ENCODE data around the gene ZDHHC12.

DNA sequence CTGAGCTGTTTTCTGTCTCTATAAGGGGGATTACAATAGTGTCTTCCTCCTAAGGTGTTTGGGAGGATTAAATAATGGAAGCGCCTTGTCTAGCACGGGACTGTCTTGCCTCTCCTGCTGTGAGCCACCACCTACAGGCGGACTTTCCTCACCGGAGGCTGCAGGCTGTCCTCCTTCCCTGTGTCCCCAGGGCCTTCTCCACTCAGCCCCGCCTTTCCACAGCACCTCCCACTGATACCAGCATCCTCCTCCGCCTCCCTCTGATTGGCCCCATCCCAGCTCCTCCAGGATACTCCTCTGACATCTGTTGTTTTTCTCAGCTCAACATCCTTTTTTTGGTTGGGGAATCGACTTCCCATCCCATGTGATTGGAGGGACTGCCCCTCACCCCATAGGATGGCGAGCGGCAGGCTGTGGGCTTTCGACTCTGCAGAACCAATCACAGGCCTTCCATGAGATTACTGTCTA is 851 bp upstream of the ZDHHC12 start:
- no peak for TF ChIP-seq SRSF4 (IDR thresholded peaks at IDR 0.05; ENCODE audit: low read depth, low read length, poor library complexity, severe bottlenecking)
- no peak for TF ChIP-seq RAD21 (CRISPR knock-in tag; IDR thresholded peaks at IDR 0.05)
- TF ChIP-seq CBFB (CRISPR knock-in tag; IDR thresholded peaks at IDR 0.05) = no peak
- TF ChIP-seq, protein P1, sequence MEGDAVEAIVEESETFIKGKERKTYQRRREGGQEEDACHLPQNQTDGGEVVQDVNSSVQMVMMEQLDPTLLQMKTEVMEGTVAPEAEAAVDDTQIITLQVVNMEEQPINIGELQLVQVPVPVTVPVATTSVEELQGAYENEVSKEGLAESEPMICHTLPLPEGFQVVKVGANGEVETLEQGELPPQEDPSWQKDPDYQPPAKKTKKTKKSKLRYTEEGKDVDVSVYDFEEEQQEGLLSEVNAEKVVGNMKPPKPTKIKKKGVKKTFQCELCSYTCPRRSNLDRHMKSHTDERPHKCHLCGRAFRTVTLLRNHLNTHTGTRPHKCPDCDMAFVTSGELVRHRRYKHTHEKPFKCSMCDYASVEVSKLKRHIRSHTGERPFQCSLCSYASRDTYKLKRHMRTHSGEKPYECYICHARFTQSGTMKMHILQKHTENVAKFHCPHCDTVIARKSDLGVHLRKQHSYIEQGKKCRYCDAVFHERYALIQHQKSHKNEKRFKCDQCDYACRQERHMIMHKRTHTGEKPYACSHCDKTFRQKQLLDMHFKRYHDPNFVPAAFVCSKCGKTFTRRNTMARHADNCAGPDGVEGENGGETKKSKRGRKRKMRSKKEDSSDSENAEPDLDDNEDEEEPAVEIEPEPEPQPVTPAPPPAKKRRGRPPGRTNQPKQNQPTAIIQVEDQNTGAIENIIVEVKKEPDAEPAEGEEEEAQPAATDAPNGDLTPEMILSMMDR (CRISPR knock-in tag; IDR thresholded peaks at IDR 0.05) = no peak
- TF ChIP-seq ZNF383 (CRISPR knock-in tag; IDR thresholded peaks at IDR 0.05; ENCODE audit: borderline replicate concordance) = no peak
- TF ChIP-seq, protein P2, sequence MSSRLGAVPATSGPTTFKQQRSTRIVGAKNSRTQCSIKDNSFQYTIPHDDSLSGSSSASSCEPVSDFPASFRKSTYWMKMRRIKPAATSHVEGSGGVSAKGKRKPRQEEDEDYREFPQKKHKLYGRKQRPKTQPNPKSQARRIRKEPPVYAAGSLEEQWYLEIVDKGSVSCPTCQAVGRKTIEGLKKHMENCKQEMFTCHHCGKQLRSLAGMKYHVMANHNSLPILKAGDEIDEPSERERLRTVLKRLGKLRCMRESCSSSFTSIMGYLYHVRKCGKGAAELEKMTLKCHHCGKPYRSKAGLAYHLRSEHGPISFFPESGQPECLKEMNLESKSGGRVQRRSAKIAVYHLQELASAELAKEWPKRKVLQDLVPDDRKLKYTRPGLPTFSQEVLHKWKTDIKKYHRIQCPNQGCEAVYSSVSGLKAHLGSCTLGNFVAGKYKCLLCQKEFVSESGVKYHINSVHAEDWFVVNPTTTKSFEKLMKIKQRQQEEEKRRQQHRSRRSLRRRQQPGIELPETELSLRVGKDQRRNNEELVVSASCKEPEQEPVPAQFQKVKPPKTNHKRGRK (CRISPR knock-in tag; IDR thresholded peaks at IDR 0.05) = no peak
- TF ChIP-seq, protein P3, sequence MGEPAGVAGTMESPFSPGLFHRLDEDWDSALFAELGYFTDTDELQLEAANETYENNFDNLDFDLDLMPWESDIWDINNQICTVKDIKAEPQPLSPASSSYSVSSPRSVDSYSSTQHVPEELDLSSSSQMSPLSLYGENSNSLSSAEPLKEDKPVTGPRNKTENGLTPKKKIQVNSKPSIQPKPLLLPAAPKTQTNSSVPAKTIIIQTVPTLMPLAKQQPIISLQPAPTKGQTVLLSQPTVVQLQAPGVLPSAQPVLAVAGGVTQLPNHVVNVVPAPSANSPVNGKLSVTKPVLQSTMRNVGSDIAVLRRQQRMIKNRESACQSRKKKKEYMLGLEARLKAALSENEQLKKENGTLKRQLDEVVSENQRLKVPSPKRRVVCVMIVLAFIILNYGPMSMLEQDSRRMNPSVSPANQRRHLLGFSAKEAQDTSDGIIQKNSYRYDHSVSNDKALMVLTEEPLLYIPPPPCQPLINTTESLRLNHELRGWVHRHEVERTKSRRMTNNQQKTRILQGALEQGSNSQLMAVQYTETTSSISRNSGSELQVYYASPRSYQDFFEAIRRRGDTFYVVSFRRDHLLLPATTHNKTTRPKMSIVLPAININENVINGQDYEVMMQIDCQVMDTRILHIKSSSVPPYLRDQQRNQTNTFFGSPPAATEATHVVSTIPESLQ (CRISPR knock-in tag; conservative IDR thresholded peaks at IDR 0.05) = no peak
- TF ChIP-seq SP1 (IDR thresholded peaks at IDR 0.05) = no peak
- no peak for TF ChIP-seq SP1 (CRISPR knock-in tag; IDR thresholded peaks at IDR 0.05)
- no peak for TF ChIP-seq HOXA7 (CRISPR knock-in tag; IDR thresholded peaks at IDR 0.05)
- TF ChIP-seq GABPA (IDR thresholded peaks at IDR 0.05; ENCODE audit: low read depth, low read length) = no peak
- TF ChIP-seq GABPA (CRISPR knock-in tag; IDR thresholded peaks at IDR 0.05; ENCODE audit: low read depth) = no peak
- TF ChIP-seq RXRA (CRISPR knock-in tag; IDR thresholded peaks at IDR 0.05) = no peak
- TF ChIP-seq, protein P4, sequence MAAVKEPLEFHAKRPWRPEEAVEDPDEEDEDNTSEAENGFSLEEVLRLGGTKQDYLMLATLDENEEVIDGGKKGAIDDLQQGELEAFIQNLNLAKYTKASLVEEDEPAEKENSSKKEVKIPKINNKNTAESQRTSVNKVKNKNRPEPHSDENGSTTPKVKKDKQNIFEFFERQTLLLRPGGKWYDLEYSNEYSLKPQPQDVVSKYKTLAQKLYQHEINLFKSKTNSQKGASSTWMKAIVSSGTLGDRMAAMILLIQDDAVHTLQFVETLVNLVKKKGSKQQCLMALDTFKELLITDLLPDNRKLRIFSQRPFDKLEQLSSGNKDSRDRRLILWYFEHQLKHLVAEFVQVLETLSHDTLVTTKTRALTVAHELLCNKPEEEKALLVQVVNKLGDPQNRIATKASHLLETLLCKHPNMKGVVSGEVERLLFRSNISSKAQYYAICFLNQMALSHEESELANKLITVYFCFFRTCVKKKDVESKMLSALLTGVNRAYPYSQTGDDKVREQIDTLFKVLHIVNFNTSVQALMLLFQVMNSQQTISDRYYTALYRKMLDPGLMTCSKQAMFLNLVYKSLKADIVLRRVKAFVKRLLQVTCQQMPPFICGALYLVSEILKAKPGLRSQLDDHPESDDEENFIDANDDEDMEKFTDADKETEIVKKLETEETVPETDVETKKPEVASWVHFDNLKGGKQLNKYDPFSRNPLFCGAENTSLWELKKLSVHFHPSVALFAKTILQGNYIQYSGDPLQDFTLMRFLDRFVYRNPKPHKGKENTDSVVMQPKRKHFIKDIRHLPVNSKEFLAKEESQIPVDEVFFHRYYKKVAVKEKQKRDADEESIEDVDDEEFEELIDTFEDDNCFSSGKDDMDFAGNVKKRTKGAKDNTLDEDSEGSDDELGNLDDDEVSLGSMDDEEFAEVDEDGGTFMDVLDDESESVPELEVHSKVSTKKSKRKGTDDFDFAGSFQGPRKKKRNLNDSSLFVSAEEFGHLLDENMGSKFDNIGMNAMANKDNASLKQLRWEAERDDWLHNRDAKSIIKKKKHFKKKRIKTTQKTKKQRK (IDR thresholded peaks at IDR 0.05; ENCODE audit: low read length) = no peak

Measured in HepG2 (cell line).